Measurements from ENCODE around the gene CYP2W1.

DNA sequence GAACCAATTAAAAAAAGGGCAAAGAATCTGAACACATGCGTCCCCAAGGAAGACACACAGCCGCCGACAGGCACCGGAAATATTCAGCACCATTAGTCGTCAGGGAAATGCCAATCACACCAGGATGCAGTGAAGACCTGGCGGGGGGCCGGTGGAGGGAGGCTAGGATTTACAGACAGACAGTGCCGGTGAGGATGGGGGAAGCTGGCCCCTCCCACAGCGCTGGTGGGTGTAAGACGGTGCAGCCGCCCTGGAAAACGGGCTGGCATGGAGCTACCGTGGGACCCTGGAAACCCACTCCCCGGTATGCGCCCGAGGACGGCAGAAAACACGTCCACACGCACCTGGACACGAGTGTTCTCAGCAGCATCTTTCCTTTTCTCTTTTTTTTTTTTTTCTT lies 23.7 kb upstream of the CYP2W1 start:
- TF ChIP-seq POLR2AphosphoS5 (IDR thresholded peaks at IDR 0.05; ENCODE audit: low read depth, low read length) (no peak), POLR2A (IDR thresholded peaks at IDR 0.05; ENCODE audit: low read depth, low read length) (no peak)

Data from GM12892 (cell line).